Natural killer cell (primary cell): ENCODE data around the gene PLA1A. TPM values are rescaled to one million over a fixed set of nuclear protein-coding genes. Genes with fewer than 3 reads are reported as not detected.

ENCODE experiments used
- ATAC-seq, 3 donors: fragments of 150-1000 bp in 2 of 3; fragments of 200-7000 bp in 1 of 3; cut with Tn5 transposase; 1 replicate in 1 of 3; 2 replicates in 2 of 3; pipeline ENCODE4 v1.10.0; 2021; ENCODE audit warnings: mild to moderate bottlenecking in 2 of 3, moderate library complexity in 2 of 3
- DNase-seq, 2 donors: peaks; one replicate each; pipeline versions ENCODE4 v3.0.0 to v3.0.0-alpha.2; 2013 to 2021; ENCODE audit warnings: mixed read lengths in 1 of 2
- H3K27ac ChIP-seq: one replicate; pipeline ENCODE4 v1.5.1; 2013; ENCODE audit warnings: mild to moderate bottlenecking, low read length
- H3K27me3 ChIP-seq: one replicate; pipeline ENCODE4 v1.6.1; 2013; ENCODE audit warnings: low read length; ENCODE audit not compliant: control insufficient read depth, insufficient read depth
- H3K36me3 ChIP-seq: one replicate; pipeline ENCODE4 v1.6.1; 2013; ENCODE audit warnings: low read length; ENCODE audit not compliant: control insufficient read depth, insufficient read depth
- H3K4me1 ChIP-seq: one replicate; pipeline ENCODE4 v1.6.1; 2013; ENCODE audit warnings: low read length; ENCODE audit not compliant: control insufficient read depth, insufficient read depth
- H3K4me3 ChIP-seq: one replicate; pipeline ENCODE4 v1.5.1; 2013; ENCODE audit warnings: low read length
- H3K9me3 ChIP-seq: one replicate; pipeline ENCODE4 v1.6.1; 2013; ENCODE audit warnings: low read length; ENCODE audit not compliant: control insufficient read depth, insufficient read depth
- H3K27ac Mint-ChIP-seq, 2 donors: one replicate each; pipeline ENCODE4 v1.8.0; 2022; ENCODE audit warnings: mild to moderate bottlenecking in 2 of 2, mixed read lengths in 2 of 2, moderate library complexity in 1 of 2
- H3K27me3 Mint-ChIP-seq, 2 donors: one replicate each; pipeline ENCODE4 v1.8.0; 2022; ENCODE audit warnings: low read depth in 2 of 2, mixed read lengths in 2 of 2
- H3K36me3 Mint-ChIP-seq: one replicate; pipeline ENCODE4 v1.8.0; 2022; ENCODE audit warnings: mixed read lengths
- H3K4me1 Mint-ChIP-seq, 2 donors: one replicate each; pipeline ENCODE4 v1.8.0; 2022; ENCODE audit warnings: mixed read lengths in 2 of 2
- H3K4me3 Mint-ChIP-seq: one replicate; pipeline ENCODE4 v1.8.0; 2022; ENCODE audit warnings: mild to moderate bottlenecking, moderate library complexity, mixed read lengths
- H3K9me3 Mint-ChIP-seq, 2 donors: one replicate each; pipeline ENCODE4 v1.8.0; 2022; ENCODE audit warnings: mixed read lengths in 2 of 2
- WGBS: methylation state at CpG from one replicate; pipeline ENCODE4 v1.1.7; 2013; ENCODE audit warnings: missing lambda C conversion rate; ENCODE audit not compliant: insufficient coverage; 5-methylcytosine and 5-hydroxymethylcytosine counted together
- intact Hi-C: fragments of 100-400 bp; cut with micrococcal nuclease; formaldehyde crosslinking; loops from one replicate; pipeline ENCODE4 v1.14.2; 2022
- total RNA-seq, 4 donors: library from RNA; stranded (reverse); fragments of 120-200 nt in 1 of 4; gene quantifications; one replicate each; pipeline versions ENCODE4 v1.2.3 to v1.2.4, GENCODE V29; 2013 to 2022
- TF ChIP-seq, protein P1 (sequence below): fragments of 200-600 bp; IDR thresholded peaks from one replicate; pipeline ENCODE4 v1.8.0; 2022; ENCODE audit warnings: antibody characterized with exemption

PLA1A gene
- total RNA-seq, 3 donors from 2014 or later (not counting 1 experiment from before 2014, with no cell fraction given), result 0.20 to 0.34 TPM; not detected in 1

- H3K4me1 Mint-ChIP-seq, result peaks cover 5 to 6% of the 10 kb centered on the region in 2 donors
- H3K4me1 ChIP-seq, result peaks cover 19% of the 10 kb centered on the region
- ATAC-seq, result no peak
- intact Hi-C loops, result loop anchor here (1.0 kb wide), 2 partner anchors 283 to 676 kb away; no protein-coding TSS in a partner anchor
- H3K4me3 ChIP-seq, result peak overlapping the region; percentile 19
- H3K27ac Mint-ChIP-seq, result no peak overlapping the region
- WGBS, result 84% methylated on average over 8 of the region's 9 CpGs
- TF ChIP-seq, protein P1, sequence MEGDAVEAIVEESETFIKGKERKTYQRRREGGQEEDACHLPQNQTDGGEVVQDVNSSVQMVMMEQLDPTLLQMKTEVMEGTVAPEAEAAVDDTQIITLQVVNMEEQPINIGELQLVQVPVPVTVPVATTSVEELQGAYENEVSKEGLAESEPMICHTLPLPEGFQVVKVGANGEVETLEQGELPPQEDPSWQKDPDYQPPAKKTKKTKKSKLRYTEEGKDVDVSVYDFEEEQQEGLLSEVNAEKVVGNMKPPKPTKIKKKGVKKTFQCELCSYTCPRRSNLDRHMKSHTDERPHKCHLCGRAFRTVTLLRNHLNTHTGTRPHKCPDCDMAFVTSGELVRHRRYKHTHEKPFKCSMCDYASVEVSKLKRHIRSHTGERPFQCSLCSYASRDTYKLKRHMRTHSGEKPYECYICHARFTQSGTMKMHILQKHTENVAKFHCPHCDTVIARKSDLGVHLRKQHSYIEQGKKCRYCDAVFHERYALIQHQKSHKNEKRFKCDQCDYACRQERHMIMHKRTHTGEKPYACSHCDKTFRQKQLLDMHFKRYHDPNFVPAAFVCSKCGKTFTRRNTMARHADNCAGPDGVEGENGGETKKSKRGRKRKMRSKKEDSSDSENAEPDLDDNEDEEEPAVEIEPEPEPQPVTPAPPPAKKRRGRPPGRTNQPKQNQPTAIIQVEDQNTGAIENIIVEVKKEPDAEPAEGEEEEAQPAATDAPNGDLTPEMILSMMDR, result no peak
- peaks cover 0 to 6% of the 10 kb centered on the region in 2 donors for H3K27me3 Mint-ChIP-seq
- H3K27ac ChIP-seq, result peak overlapping the region; percentile 23
- no peaks in the 10 kb centered on the region for H3K27me3 ChIP-seq
- H3K36me3 Mint-ChIP-seq, result no peaks in the 10 kb centered on the region
- no peak for DNase-seq
- no peaks in the 10 kb centered on the region for H3K9me3 Mint-ChIP-seq
- no peak overlapping the region for H3K4me3 Mint-ChIP-seq
- no peaks in the 10 kb centered on the region for H3K36me3 ChIP-seq
- no peaks in the 10 kb centered on the region for H3K9me3 ChIP-seq
These were observed 38.9 kb upstream of the PLA1A start for GRCh38 chr3:119558626-119559317.

- TF ChIP-seq, protein P1, result peak; percentile 26
- ATAC-seq, result peak; percentile 60 to 81 (median 74)
- 13% methylated on average over 4 of the region's 7 CpGs for WGBS
- no peaks in the 10 kb centered on the region for H3K36me3 Mint-ChIP-seq
- Histone ChIP-seq H3K27me3 (no peaks in the 10 kb centered on the region), H3K27ac (peak within 1 kb of the TSS; percentile 31), H3K4me3 (peak within 1 kb of the TSS; percentile 19), H3K36me3 (no peaks in the 10 kb centered on the region), H3K4me1 (peaks cover 19% of the 10 kb centered on the region), H3K9me3 (no peaks in the 10 kb centered on the region)
- peak within 1 kb of the TSS in 1 of 2 donors; percentile 62 for H3K27ac Mint-ChIP-seq
- H3K4me3 Mint-ChIP-seq, result no peak within 1 kb of the TSS
- peaks cover 0 to 6% of the 10 kb centered on the region in 2 donors for H3K27me3 Mint-ChIP-seq
- H3K4me1 Mint-ChIP-seq, result peaks cover 5 to 6% of the 10 kb centered on the region in 2 donors
- no peaks in the 10 kb centered on the region for H3K9me3 Mint-ChIP-seq
- intact Hi-C loops, result loop anchor here (1.0 kb wide), 2 partner anchors 284 to 677 kb away; no protein-coding TSS in a partner anchor
- peak; percentile 27 to 72 for DNase-seq
These were observed 38.2 kb upstream of the PLA1A start, which contains the start of gene CD80 for GRCh38 chr3:119559441-119559963. TSS of gene CD80 (minus strand) at chr3:119559614. CDS start at chr3:119557728, 1,886 bp downstream.

DNA sequence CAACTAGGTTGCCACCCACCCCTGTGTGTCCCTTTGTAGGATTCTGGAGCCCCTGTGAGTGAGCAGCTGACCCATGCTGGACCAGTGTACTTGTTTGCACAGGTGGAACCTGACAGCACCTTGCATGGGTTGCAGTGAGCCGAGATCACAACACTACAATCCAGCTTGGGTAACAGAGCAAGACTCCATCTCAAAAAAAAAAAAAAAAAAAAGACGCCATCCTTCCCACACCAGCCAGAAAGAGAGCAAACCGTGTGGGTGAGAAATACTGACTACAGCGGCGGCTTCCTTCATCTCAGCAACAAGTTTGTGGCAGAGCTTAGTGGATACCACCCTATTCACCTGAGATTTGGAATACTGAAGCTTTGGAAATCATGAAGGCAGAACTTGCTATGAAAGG is 37.5 kb upstream of the PLA1A start:
- Mint-ChIP-seq H3K4me1 (peaks cover 5 to 6% of the 10 kb centered on the region in 2 donors), H3K4me3 (no peak overlapping the region), H3K27me3 (peaks cover 0 to 6% of the 10 kb centered on the region in 2 donors), H3K36me3 (no peaks in the 10 kb centered on the region), H3K9me3 (no peaks in the 10 kb centered on the region), H3K27ac (no peak overlapping the region)
- ATAC-seq (no peak), DNase-seq (no peak)
- TF ChIP-seq, protein P1, result no peak
- intact Hi-C loops, result no loop called here
- H3K9me3 ChIP-seq, result no peaks in the 10 kb centered on the region
- H3K4me3 ChIP-seq, result no peak overlapping the region
- no peaks in the 10 kb centered on the region for H3K36me3 ChIP-seq
- no peaks in the 10 kb centered on the region for H3K27me3 ChIP-seq
- peaks cover 19% of the 10 kb centered on the region for H3K4me1 ChIP-seq
- H3K27ac ChIP-seq, result peak overlapping the region; percentile 31
- WGBS, result 81% methylated on average over 4 of the region's 5 CpGs
